GM18502 (cell line): ENCODE results near the gene IRF3.
"Not testable (repeated sequence)": the region's sequence is repeated elsewhere in the genome, so short reads cannot be mapped to it uniquely, and the experiment has no call there.

Source experiments
- ATAC-seq: cut with Tn5 transposase; IDR thresholded peaks from one replicate; pipeline ENCODE4 v1.9.1; 2021; ENCODE audit warnings: mild to moderate bottlenecking; ENCODE audit not compliant: unreplicated experiment, poor library complexity

Gene IRF3

GRCh38 chr19:49651820-49652550, 13.7 kb downstream of the IRF3 start:
- no peak for ATAC-seq

- ATAC-seq: no peak
Measured at GRCh38 chr19:49651029-49651819, 14.4 kb downstream of the IRF3 start.

GRCh38 chr19:49646586-49646985, 19.1 kb downstream of the IRF3 start:
- ATAC-seq: no peak

- no peak for ATAC-seq
Measured at GRCh38 chr19:49645995-49646394, 19.7 kb downstream of the IRF3 start.

GRCh38 chr19:49645592-49645991, 20.1 kb downstream of the IRF3 start:
- no peak for ATAC-seq

- ATAC-seq: no peak
Measured at GRCh38 chr19:49643466-49643865, 22.2 kb downstream of the IRF3 start.

GRCh38 chr19:49642492-49643035, 23.1 kb downstream of the IRF3 start:
- no peak for ATAC-seq

- peak; percentile 57 for ATAC-seq
Measured at GRCh38 chr19:49641688-49642491, 23.8 kb downstream of the IRF3 start, which contains the start of gene SCAF1. Gene SCAF1 (plus strand): TSS chr19:49642209. CDS start chr19:49645027, 2,818 bp downstream.

GRCh38 chr19:49640113-49640898, 25.4 kb downstream of the IRF3 start, which contains the start of gene RRAS:
Gene RRAS (minus strand): TSS chr19:49640143. CDS start chr19:49640098, 45 bp downstream.
- ATAC-seq: peak; percentile 64

GRCh38 chr19:49639401-49640112, 26.1 kb downstream of the IRF3 start:
- no peak for ATAC-seq

GRCh38 chr19:49637821-49638738, 27.6 kb downstream of the IRF3 start:
- no peak for ATAC-seq

GRCh38 chr19:49636233-49636932, 29.3 kb downstream of the IRF3 start:
- no peak for ATAC-seq

GRCh38 chr19:49635530-49636232, 30.0 kb downstream of the IRF3 start:
- ATAC-seq: no peak

GRCh38 chr19:49633273-49633672, 32.4 kb downstream of the IRF3 start:
- ATAC-seq: not testable (repeated sequence)

GRCh38 chr19:49632576-49632975, 33.1 kb downstream of the IRF3 start:
- ATAC-seq: no peak

GRCh38 chr19:49631610-49632192, 34.0 kb downstream of the IRF3 start:
- ATAC-seq: no peak
